ENCODE results near the gene RXRB. TPM values are rescaled to one million over a fixed set of nuclear protein-coding genes. Genes with fewer than 3 reads are reported as not detected.
A peak's percentile ranks its signal among the peaks of the same experiment; 100 is the strongest.

The RXRB gene
- total RNA-seq, 1 experiment from 2014 or later = 49.9 TPM

DNA sequence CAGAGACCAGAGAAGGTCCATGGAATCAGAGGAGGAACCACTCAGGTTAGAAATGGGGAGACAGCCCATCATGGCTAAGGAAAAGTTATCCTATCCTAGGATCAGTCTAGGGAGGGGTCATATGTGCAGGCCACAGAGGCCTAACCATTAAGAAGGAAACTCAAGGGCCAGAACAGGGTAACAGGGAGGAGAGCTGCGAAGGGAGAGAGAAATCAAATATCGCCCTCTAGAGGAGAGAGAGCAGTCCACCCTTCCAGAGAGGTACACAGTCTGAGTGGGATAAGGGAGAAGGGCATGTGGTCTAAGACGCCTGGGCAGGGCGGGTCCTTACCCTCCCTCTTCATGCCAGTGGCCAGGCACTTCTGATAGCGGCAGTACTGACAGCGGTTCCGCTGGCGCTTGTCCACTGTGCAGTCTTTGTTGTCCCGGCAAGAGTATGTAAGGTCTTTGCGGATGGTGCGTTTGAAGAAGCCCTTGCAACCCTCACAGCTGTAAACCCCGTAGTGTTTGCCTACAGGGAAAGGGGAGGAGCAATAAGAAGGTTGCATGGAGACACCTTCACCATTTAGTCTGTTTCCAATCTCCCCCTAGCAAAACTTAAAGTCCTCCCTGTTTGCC is 2.9 kb downstream of the RXRB start:
- POLR2A ChIA-PET = interaction anchor here (1.0 to 2.2 kb wide), 2 partner anchors 8 to 51 kb away, joined by 3 to 7 read pairs; no protein-coding TSS in a partner anchor
- Histone ChIP-seq H3K79me2 (ENCODE audit: insufficient read depth, low read length) (peaks cover 51% of the 10 kb centered on the region), H2AFZ (ENCODE audit: low read depth, low read length, poor library complexity, severe bottlenecking) (no peak overlapping the region), H3K9me2 (ENCODE audit: insufficient read depth) (no peaks in the 10 kb centered on the region), H3K4me3 (replicated peaks in 1 of 2; ENCODE audit: low read depth in 1 of 2, low read length in 2 of 2) (no peak overlapping the region), H3K27ac (ENCODE audit: low read depth, low read length) (peak overlapping the region; percentile 34), H3K4me1 (ENCODE audit: control insufficient read depth in 1 of 2, insufficient read depth in 2 of 2, low read length in 2 of 2) (peaks cover 26 to 40% of the 10 kb centered on the region in 2 experiments), H3K9me3 (ENCODE audit: control insufficient read depth in 1 of 2, insufficient read depth in 1 of 2, low read depth in 1 of 2, low read length in 2 of 2) (no peaks in the 10 kb centered on the region), H3K27me3 (ENCODE audit: insufficient read depth, low read length) (no peaks in the 10 kb centered on the region), H3K4me2 (ENCODE audit: low read length) (peak overlapping the region; percentile 96; the same call in 1 of the 2 replicates), H4K20me1 (ENCODE audit: insufficient read depth) (no peaks in the 10 kb centered on the region), H3K36me3 (ENCODE audit: control insufficient read depth in 1 of 2, insufficient read depth in 2 of 2, low read length in 2 of 2) (peaks cover 27 to 41% of the 10 kb centered on the region in 2 experiments; a peak in 3 of 4 replicates), H3K9ac (ENCODE audit: low read length) (no peak overlapping the region)
- intact Hi-C loops (cut with micrococcal nuclease) = loop anchor here (1.0 kb wide), 1 partner anchor 36 kb away; no protein-coding TSS in a partner anchor
- CTCF ChIA-PET = interaction anchor here (0.7 to 1.9 kb wide), 7 partner anchors 11 to 102 kb away, joined by 3 to 9 read pairs (median 4); partner anchors contain the start of gene RING1
- DNase-seq (ENCODE audit: low read depth, low spot score) = peak; percentile 66
- RAD21 ChIA-PET (ENCODE audit: low non-redundant PET in 1 of 2, low total read pairs in 2 of 2, uncharacterized antibody in 2 of 2, unreplicated experiment in 2 of 2) = interaction anchor here (0.6 to 0.8 kb wide), 2 partner anchors 51 to 235 kb away, joined by 3 to 4 read pairs; no protein-coding TSS in a partner anchor
- no TSS peak for BruUV-seq (replicated peaks)
- TF ChIP-seq POLR2AphosphoS5 (IDR thresholded peaks at IDR 0.05; ENCODE audit: low read depth, low read length) (peak; percentile 45), YY1 (IDR thresholded peaks at IDR 0.05; ENCODE audit: extremely low read depth, insufficient replicate concordance, low read depth, low read length) (no peak), ZNF274 (IDR thresholded peaks at IDR 0.05; ENCODE audit: low read depth, low read length) (no peak), EZH2 (IDR thresholded peaks at IDR 0.05) (no peak), TCF7L2 (IDR thresholded peaks at IDR 0.05; ENCODE audit: borderline replicate concordance, extremely low read depth, insufficient read depth, insufficient read length) (peak; percentile 52), EGR1 (IDR thresholded peaks at IDR 0.05; ENCODE audit: low read depth) (no peak), ZFX (IDR thresholded peaks at IDR 0.05) (no peak), JUND (IDR thresholded peaks at IDR 0.05) (no peak)
- TF ChIP-seq, protein P1, sequence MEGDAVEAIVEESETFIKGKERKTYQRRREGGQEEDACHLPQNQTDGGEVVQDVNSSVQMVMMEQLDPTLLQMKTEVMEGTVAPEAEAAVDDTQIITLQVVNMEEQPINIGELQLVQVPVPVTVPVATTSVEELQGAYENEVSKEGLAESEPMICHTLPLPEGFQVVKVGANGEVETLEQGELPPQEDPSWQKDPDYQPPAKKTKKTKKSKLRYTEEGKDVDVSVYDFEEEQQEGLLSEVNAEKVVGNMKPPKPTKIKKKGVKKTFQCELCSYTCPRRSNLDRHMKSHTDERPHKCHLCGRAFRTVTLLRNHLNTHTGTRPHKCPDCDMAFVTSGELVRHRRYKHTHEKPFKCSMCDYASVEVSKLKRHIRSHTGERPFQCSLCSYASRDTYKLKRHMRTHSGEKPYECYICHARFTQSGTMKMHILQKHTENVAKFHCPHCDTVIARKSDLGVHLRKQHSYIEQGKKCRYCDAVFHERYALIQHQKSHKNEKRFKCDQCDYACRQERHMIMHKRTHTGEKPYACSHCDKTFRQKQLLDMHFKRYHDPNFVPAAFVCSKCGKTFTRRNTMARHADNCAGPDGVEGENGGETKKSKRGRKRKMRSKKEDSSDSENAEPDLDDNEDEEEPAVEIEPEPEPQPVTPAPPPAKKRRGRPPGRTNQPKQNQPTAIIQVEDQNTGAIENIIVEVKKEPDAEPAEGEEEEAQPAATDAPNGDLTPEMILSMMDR (IDR thresholded peaks at IDR 0.05 in 2 of 3, conservative IDR thresholded peaks at IDR 0.05 in 1 of 3; ENCODE audit: borderline replicate concordance in 1 of 3, insufficient read depth in 1 of 3, low read depth in 2 of 3, low read length in 2 of 3) = peak in 2 of 3 experiments; percentile 77 to 83; a peak in 4 of 6 replicates
- ATAC-seq = peak; percentile 65

All from HCT116 (cell line).